ENCODE data around the gene CALHM1.
A peak's percentile ranks its signal among the peaks of the same experiment; 100 is the strongest.

The CALHM1 gene

DNA sequence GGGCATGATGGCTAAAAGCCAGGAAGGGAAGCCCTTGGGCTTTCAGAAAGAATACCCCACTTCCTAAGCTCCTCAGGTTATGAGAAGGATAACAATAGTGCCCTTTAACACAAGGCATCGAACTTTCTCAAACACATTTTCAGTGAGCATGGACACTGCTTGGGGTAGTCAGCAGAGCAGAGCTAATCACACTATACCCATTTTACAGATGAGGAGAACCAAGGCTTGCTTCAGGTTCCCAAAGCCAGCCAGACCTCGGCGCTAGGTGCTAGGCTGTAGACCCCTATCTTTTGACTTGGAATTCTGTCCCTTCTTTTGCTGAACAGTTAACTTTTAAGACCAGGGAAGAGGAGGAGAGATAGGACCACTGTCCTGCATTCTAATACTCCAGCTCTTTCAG lies 36.6 kb upstream of the CALHM1 start:
- Histone ChIP-seq H2BK12ac (ENCODE audit: low read length in 2 of 2) (no peak overlapping the region), H3K14ac (ENCODE audit: low read length in 2 of 2) (no peak overlapping the region), H3K36me3 (ENCODE audit: control insufficient read depth in 1 of 2, insufficient read depth in 2 of 2, low read depth in 1 of 2, low read length in 2 of 2) (no peaks in the 10 kb centered on the region), H3K9me3 (ENCODE audit: control insufficient read depth, low read length) (no peaks in the 10 kb centered on the region), H3K9ac (ENCODE audit: low read length) (no peak overlapping the region), H3K4me2 (ENCODE audit: low read length, poor library complexity, severe bottlenecking) (no peak overlapping the region), H3K4ac (ENCODE audit: low read depth in 1 of 2, low read length in 2 of 2) (no peak overlapping the region), H2BK15ac (ENCODE audit: low read depth, poor library complexity, severe bottlenecking) (no peak overlapping the region), H3K27me3 (ENCODE audit: control insufficient read depth in 1 of 2, insufficient read depth in 1 of 2, low read length in 2 of 2) (peaks cover 59 to 66% of the 10 kb centered on the region in 2 experiments), H3K27ac (ENCODE audit: low read length, poor library complexity, severe bottlenecking) (no peak overlapping the region), H3K23ac (ENCODE audit: low read length in 2 of 2) (no peak overlapping the region), H3K4me3 (ENCODE audit: insufficient read depth in 1 of 2, low read depth in 1 of 2, low read length in 2 of 2) (no peak overlapping the region), H2AK5ac (ENCODE audit: low read length, severe bottlenecking) (no peak overlapping the region), H3K79me1 (replicated peaks; ENCODE audit: low read length, poor library complexity, severe bottlenecking) (no peaks in the 10 kb centered on the region), H4K91ac (ENCODE audit: low read length) (no peak overlapping the region), H2BK120ac (ENCODE audit: low read depth, low read length) (no peak overlapping the region), H4K8ac (ENCODE audit: low read length) (no peak overlapping the region), H3K18ac (ENCODE audit: low read depth in 1 of 2, low read length in 2 of 2) (no peak overlapping the region), H2AFZ (ENCODE audit: low read depth, low read length) (no peak overlapping the region), H3K4me1 (ENCODE audit: control insufficient read depth, insufficient read depth, low read depth, low read length) (peaks cover 33% of the 10 kb centered on the region), H2BK5ac (ENCODE audit: low read depth, low read length, poor library complexity, severe bottlenecking) (no peak overlapping the region)
- DNase-seq: no peak
- WGBS: 100% methylated on average over 3 of the region's 3 CpGs

DNA sequence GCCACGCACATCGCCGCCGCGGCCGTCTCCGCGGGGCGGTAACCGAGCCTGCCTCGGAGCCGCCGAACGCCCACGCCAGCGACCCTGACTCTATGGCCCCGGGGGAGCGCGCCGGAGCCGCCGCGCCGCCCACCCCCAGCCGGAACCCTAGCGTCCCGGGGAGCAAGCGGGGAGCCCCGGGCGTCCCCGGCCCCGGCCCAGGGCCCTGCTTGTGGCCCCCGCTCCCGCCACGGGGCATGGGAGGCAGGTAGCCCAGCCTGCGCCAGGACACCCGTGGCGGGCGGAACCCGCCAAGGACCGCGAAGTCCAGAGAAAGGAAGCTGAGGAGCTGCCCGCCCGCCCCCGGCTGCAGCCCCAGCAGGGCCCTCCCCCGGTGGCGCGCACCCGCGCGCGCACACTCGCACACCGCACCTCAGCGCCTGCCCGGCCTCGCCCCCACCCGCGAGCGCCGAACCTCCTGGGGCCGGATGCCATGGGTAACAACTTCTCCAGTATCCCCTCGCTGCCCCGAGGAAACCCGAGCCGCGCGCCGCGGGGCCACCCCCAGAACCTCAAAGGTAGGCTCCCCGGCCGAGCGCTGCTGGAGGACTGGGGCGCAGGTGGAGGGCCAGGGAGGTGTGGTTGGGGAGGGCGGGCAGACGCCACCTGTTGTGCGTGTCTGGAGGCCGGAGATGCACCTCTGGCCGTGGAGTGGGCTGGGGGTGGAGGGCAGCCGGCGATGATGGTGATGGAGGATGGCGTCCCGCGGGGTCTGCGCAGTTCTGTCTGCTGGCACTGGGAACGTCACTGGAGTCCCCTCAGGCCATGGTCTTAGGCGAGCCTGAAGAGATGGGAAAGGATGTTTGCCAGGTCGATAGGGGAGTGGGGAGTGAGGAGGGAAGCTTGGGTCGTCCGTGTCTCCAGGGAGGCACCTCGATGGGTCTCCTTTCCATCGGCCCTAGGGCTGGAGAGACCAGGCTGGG lies 35.5 kb upstream of the CALHM1 start:
- Histone ChIP-seq H3K4me3 (ENCODE audit: insufficient read depth in 1 of 2, low read depth in 1 of 2, low read length in 2 of 2) (peak overlapping the region; percentile 59 to 67), H3K4me2 (ENCODE audit: low read length, poor library complexity, severe bottlenecking) (peak overlapping the region; percentile 97), H2BK12ac (ENCODE audit: low read length in 2 of 2) (no peak overlapping the region), H2AFZ (ENCODE audit: low read depth, low read length) (no peak overlapping the region), H3K36me3 (ENCODE audit: control insufficient read depth in 1 of 2, insufficient read depth in 2 of 2, low read depth in 1 of 2, low read length in 2 of 2) (no peaks in the 10 kb centered on the region), H3K14ac (ENCODE audit: low read length in 2 of 2) (peak overlapping the region in 1 of 2 experiments; percentile 23), H3K79me1 (replicated peaks; ENCODE audit: low read length, poor library complexity, severe bottlenecking) (no peaks in the 10 kb centered on the region), H2BK15ac (ENCODE audit: low read depth, poor library complexity, severe bottlenecking) (peak overlapping the region; percentile 76), H3K23ac (ENCODE audit: low read length in 2 of 2) (peak overlapping the region in 1 of 2 experiments; percentile 16), H3K4me1 (ENCODE audit: control insufficient read depth, insufficient read depth, low read depth, low read length) (peaks cover 33% of the 10 kb centered on the region), H3K27me3 (ENCODE audit: control insufficient read depth in 1 of 2, insufficient read depth in 1 of 2, low read length in 2 of 2) (peaks cover 53 to 60% of the 10 kb centered on the region in 2 experiments), H3K9me3 (ENCODE audit: control insufficient read depth, low read length) (no peaks in the 10 kb centered on the region), H3K27ac (ENCODE audit: low read length, poor library complexity, severe bottlenecking) (no peak overlapping the region), H4K8ac (ENCODE audit: low read length) (peak overlapping the region; percentile 16), H3K18ac (ENCODE audit: low read depth in 1 of 2, low read length in 2 of 2) (peak overlapping the region; percentile 6 to 20), H4K91ac (ENCODE audit: low read length) (no peak overlapping the region), H3K4ac (ENCODE audit: low read depth in 1 of 2, low read length in 2 of 2) (no peak overlapping the region), H2BK5ac (ENCODE audit: low read depth, low read length, poor library complexity, severe bottlenecking) (no peak overlapping the region), H3K9ac (ENCODE audit: low read length) (no peak overlapping the region), H2BK120ac (ENCODE audit: low read depth, low read length) (peak overlapping the region; percentile 71), H2AK5ac (ENCODE audit: low read length, severe bottlenecking) (no peak overlapping the region)
- 1% methylated on average over 75 of the region's 92 CpGs for WGBS
- DNase-seq: no peak

GRCh38 chr10:103493362-103493915 lies 34.7 kb upstream of the CALHM1 start, which contains the start of gene NEURL1:
NEURL1 (plus strand) TSS chr10:103493705; CDS start chr10:103494388, 683 bp downstream.
- Histone ChIP-seq H3K9ac (ENCODE audit: low read length) (no peak within 1 kb of the TSS), H3K14ac (ENCODE audit: low read length in 2 of 2) (peak within 1 kb of the TSS in 1 of 2 experiments; percentile 23), H2BK12ac (ENCODE audit: low read length in 2 of 2) (peak within 1 kb of the TSS; percentile 29 to 86), H3K4ac (ENCODE audit: low read depth in 1 of 2, low read length in 2 of 2) (peak within 1 kb of the TSS; percentile 3 to 10), H3K18ac (ENCODE audit: low read depth in 1 of 2, low read length in 2 of 2) (peak within 1 kb of the TSS; percentile 55 to 75), H4K8ac (ENCODE audit: low read length) (peak within 1 kb of the TSS; percentile 16), H2AFZ (ENCODE audit: low read depth, low read length) (no peak within 1 kb of the TSS), H2BK5ac (ENCODE audit: low read depth, low read length, poor library complexity, severe bottlenecking) (no peak within 1 kb of the TSS), H4K91ac (ENCODE audit: low read length) (peak within 1 kb of the TSS; percentile 54), H3K9me3 (ENCODE audit: control insufficient read depth, low read length) (no peaks in the 10 kb centered on the region), H2AK5ac (ENCODE audit: low read length, severe bottlenecking) (peak within 1 kb of the TSS; percentile 91), H2BK120ac (ENCODE audit: low read depth, low read length) (peak within 1 kb of the TSS; percentile 71), H3K4me1 (ENCODE audit: control insufficient read depth, insufficient read depth, low read depth, low read length) (peaks cover 33% of the 10 kb centered on the region), H3K79me1 (replicated peaks; ENCODE audit: low read length, poor library complexity, severe bottlenecking) (no peaks in the 10 kb centered on the region), H3K4me3 (ENCODE audit: insufficient read depth in 1 of 2, low read depth in 1 of 2, low read length in 2 of 2) (peak within 1 kb of the TSS; percentile 59 to 67), H3K36me3 (ENCODE audit: control insufficient read depth in 1 of 2, insufficient read depth in 2 of 2, low read depth in 1 of 2, low read length in 2 of 2) (no peaks in the 10 kb centered on the region), H3K27me3 (ENCODE audit: control insufficient read depth in 1 of 2, insufficient read depth in 1 of 2, low read length in 2 of 2) (peaks cover 47 to 54% of the 10 kb centered on the region in 2 experiments), H3K4me2 (ENCODE audit: low read length, poor library complexity, severe bottlenecking) (peak within 1 kb of the TSS; percentile 97), H3K23ac (ENCODE audit: low read length in 2 of 2) (peak within 1 kb of the TSS in 1 of 2 experiments; percentile 16), H3K27ac (ENCODE audit: low read length, poor library complexity, severe bottlenecking) (peak within 1 kb of the TSS; percentile 62), H2BK15ac (ENCODE audit: low read depth, poor library complexity, severe bottlenecking) (peak within 1 kb of the TSS; percentile 76)
- 4% methylated on average over 31 of the region's 65 CpGs for WGBS
- DNase-seq: no peak
